ENCODE measurements around the gene BACE1.

DNA sequence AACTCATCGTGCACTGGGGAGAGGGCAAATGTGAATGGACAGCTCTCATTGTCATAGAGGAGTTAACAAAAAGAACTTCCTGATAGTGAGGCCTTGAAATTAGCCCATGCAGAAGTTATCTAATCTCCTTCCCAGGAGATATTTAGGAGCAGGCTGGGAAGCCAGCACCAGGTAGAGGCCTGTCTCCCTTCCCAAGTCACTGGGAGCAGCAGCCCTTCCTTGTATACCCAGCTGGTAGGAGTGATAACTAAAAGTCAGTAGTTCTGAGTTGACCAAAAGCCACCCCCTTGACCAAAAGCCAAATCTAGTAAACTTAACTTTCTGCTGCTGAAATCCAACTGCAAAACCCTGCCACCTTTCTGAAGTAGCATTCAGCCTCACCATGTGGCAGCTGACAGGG lies 26.3 kb downstream of the BACE1 start:
- TF ChIP-seq CTCF (IDR thresholded peaks at IDR 0.05; ENCODE audit: insufficient read depth, low read depth, low read length) (no peak), EZH2 (IDR thresholded peaks at IDR 0.05; ENCODE audit: insufficient read depth, low read length) (no peak)

Measured in astrocyte (in vitro differentiated cells and primary cell).